ENCODE results near the gene MYORG. TPM values are rescaled to one million over a fixed set of nuclear protein-coding genes. Genes with fewer than 3 reads are reported as not detected.

The MYORG gene
- total RNA-seq, 1 donor from 2014 or later, result 1.3 TPM

- no peak for DNase-seq (ENCODE audit: extremely low spot score, unreplicated experiment)
- Mint-ChIP-seq H3K36me3 (ENCODE audit: unreplicated experiment) (no peaks in the 10 kb centered on the region), H3K9me3 (ENCODE audit: unreplicated experiment) (no peaks in the 10 kb centered on the region), H3K27me3 (ENCODE audit: unreplicated experiment) (no peaks in the 10 kb centered on the region), H3K27ac (ENCODE audit: unreplicated experiment) (no peak overlapping the region), H3K4me1 (ENCODE audit: unreplicated experiment) (no peaks in the 10 kb centered on the region), H3K4me3 (ENCODE audit: unreplicated experiment) (no peak overlapping the region)
- TF ChIP-seq CTCF (IDR thresholded peaks at IDR 0.05), result no peak
Observed at GRCh38 chr9:34318163-34318790, 58.4 kb downstream of the MYORG start.

GRCh38 chr9:34317436-34317835, 59.3 kb downstream of the MYORG start:
- Mint-ChIP-seq H3K4me3 (ENCODE audit: unreplicated experiment) (no peak overlapping the region), H3K27ac (ENCODE audit: unreplicated experiment) (no peak overlapping the region), H3K36me3 (ENCODE audit: unreplicated experiment) (no peaks in the 10 kb centered on the region), H3K4me1 (ENCODE audit: unreplicated experiment) (no peaks in the 10 kb centered on the region), H3K9me3 (ENCODE audit: unreplicated experiment) (no peaks in the 10 kb centered on the region), H3K27me3 (ENCODE audit: unreplicated experiment) (no peaks in the 10 kb centered on the region)
- no peak for TF ChIP-seq CTCF (IDR thresholded peaks at IDR 0.05)
- no peak for DNase-seq (ENCODE audit: extremely low spot score, unreplicated experiment)

Other genes starting within 250 kb of the MYORG start
- 38.6 and 39.8 TPM in 2 replicates for gene UBAP1, start 197.9 kb downstream of the MYORG start, total RNA-seq
- 1.4 and 1.5 TPM in 2 replicates for gene KIF24, start 47.6 kb downstream of the MYORG start, total RNA-seq
- 20.5 and 24.1 TPM in 2 replicates for gene NUDT2, start 47.3 kb downstream of the MYORG start, total RNA-seq
- gene FAM219A, start 81.7 kb upstream of the MYORG start, total RNA-seq, result 24.8 and 25.9 TPM in 2 replicates
- gene DNAI1, start 81.9 kb upstream of the MYORG start, total RNA-seq, result not detected in 2 replicates
- gene ENHO, start 146.1 kb upstream of the MYORG start, total RNA-seq, result 0.86 and 1.0 TPM in 2 replicates
- gene CNTFR, start 212.8 kb upstream of the MYORG start, total RNA-seq, result 0.18 TPM in 1 of 2 replicates, not detected in the other
- 14.4 and 16.2 TPM in 2 replicates for gene RPP25L, start 235.2 kb upstream of the MYORG start, total RNA-seq
- 97.0 and 105 TPM in 2 replicates for gene DCTN3, start 243.6 kb upstream of the MYORG start, total RNA-seq